HG03432 (cell line): ENCODE measurements around the gene RPAIN.
"Not testable (repeated sequence)": the region's sequence is repeated elsewhere in the genome, so short reads cannot be mapped to it uniquely, and the experiment has no call there.

ENCODE experiments used
- ATAC-seq: cut with Tn5 transposase; IDR thresholded peaks from one replicate; pipeline ENCODE4 v1.9.1; 2021; ENCODE audit warnings: mild to moderate bottlenecking, moderate library complexity; ENCODE audit not compliant: unreplicated experiment

RPAIN gene

GRCh38 chr17:5429191-5429887 is 9.4 kb downstream of the RPAIN start:
- ATAC-seq: no peak

GRCh38 chr17:5430413-5430999 is 10.5 kb downstream of the RPAIN start:
- ATAC-seq: no peak

GRCh38 chr17:5431234-5431633 is 11.3 kb downstream of the RPAIN start:
- not testable (repeated sequence) for ATAC-seq

GRCh38 chr17:5431949-5432556 is 12.1 kb downstream of the RPAIN start:
- ATAC-seq: no peak

GRCh38 chr17:5434984-5435383 is 15.0 kb downstream of the RPAIN start:
- ATAC-seq: no peak

- not testable (repeated sequence) for ATAC-seq
Observed at GRCh38 chr17:5435781-5436315, 15.9 kb downstream of the RPAIN start.

- ATAC-seq: no peak
Observed at GRCh38 chr17:5437721-5438317, 17.8 kb downstream of the RPAIN start.

- ATAC-seq: peak; percentile 90
Observed at GRCh38 chr17:5438716-5439445, 18.9 kb downstream of the RPAIN start, which contains the start of gene C1QBP. C1QBP (minus strand) TSS chr17:5439155; CDS start chr17:5439073, 82 bp downstream.

GRCh38 chr17:5439446-5439764 is 19.4 kb downstream of the RPAIN start:
- ATAC-seq: no peak

- ATAC-seq: no peak
Observed at GRCh38 chr17:5443728-5444127, 23.7 kb downstream of the RPAIN start.

GRCh38 chr17:5444209-5444608 is 24.2 kb downstream of the RPAIN start:
- no peak for ATAC-seq

GRCh38 chr17:5446786-5447185 is 26.8 kb downstream of the RPAIN start:
- ATAC-seq: no peak

GRCh38 chr17:5464717-5465507 is 44.9 kb downstream of the RPAIN start:
- no peak for ATAC-seq

- ATAC-seq: no peak
Observed at GRCh38 chr17:5466295-5466694, 46.3 kb downstream of the RPAIN start.

GRCh38 chr17:5467416-5467815 is 47.4 kb downstream of the RPAIN start:
- ATAC-seq: no peak

GRCh38 chr17:5468075-5468473 is 48.1 kb downstream of the RPAIN start:
- ATAC-seq: peak; percentile 17

GRCh38 chr17:5472511-5472910 is 52.5 kb downstream of the RPAIN start:
- ATAC-seq: no peak

GRCh38 chr17:5473906-5474305 is 53.9 kb downstream of the RPAIN start:
- no peak for ATAC-seq

- no peak for ATAC-seq
Observed at GRCh38 chr17:5478992-5479391, 59.0 kb downstream of the RPAIN start.

GRCh38 chr17:5480962-5481361 is 61.0 kb downstream of the RPAIN start:
- ATAC-seq: no peak
